Measurements from ENCODE around the gene CTU2.

Gene CTU2

DNA sequence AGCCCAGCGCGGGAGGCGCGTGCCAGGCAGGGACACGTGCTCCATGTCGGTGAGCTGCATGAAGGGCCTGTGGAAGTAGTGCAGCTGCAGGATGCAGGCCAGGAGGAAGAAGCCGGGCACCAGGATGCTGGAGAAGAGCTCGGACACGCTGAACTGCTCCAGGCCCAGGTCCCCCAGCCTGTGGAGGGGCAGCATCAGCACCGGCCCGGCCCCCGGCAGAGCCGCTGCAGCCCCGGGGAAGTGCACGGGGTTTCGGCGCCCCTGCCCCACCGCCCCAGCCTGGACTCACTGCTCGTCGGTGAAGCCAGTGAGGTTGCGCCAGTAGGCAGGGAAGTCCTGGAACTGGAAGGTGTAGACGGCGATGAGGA is 28.0 kb downstream of the CTU2 start:
- TF ChIP-seq, protein P1, sequence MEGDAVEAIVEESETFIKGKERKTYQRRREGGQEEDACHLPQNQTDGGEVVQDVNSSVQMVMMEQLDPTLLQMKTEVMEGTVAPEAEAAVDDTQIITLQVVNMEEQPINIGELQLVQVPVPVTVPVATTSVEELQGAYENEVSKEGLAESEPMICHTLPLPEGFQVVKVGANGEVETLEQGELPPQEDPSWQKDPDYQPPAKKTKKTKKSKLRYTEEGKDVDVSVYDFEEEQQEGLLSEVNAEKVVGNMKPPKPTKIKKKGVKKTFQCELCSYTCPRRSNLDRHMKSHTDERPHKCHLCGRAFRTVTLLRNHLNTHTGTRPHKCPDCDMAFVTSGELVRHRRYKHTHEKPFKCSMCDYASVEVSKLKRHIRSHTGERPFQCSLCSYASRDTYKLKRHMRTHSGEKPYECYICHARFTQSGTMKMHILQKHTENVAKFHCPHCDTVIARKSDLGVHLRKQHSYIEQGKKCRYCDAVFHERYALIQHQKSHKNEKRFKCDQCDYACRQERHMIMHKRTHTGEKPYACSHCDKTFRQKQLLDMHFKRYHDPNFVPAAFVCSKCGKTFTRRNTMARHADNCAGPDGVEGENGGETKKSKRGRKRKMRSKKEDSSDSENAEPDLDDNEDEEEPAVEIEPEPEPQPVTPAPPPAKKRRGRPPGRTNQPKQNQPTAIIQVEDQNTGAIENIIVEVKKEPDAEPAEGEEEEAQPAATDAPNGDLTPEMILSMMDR (IDR thresholded peaks at IDR 0.05; ENCODE audit: extremely low read depth, missing control alignments): no peak
- DNase-seq (ENCODE audit: low spot score): no peak

- no peak for DNase-seq (ENCODE audit: low spot score)
- TF ChIP-seq, protein P1 (IDR thresholded peaks at IDR 0.05; ENCODE audit: extremely low read depth, missing control alignments): no peak
Measured at GRCh38 chr16:88735121-88735520, 28.8 kb downstream of the CTU2 start.

GRCh38 chr16:88735616-88736015 is 29.3 kb downstream of the CTU2 start:
- TF ChIP-seq, protein P1 (IDR thresholded peaks at IDR 0.05; ENCODE audit: extremely low read depth, missing control alignments): no peak
- DNase-seq (ENCODE audit: low spot score): no peak

DNA sequence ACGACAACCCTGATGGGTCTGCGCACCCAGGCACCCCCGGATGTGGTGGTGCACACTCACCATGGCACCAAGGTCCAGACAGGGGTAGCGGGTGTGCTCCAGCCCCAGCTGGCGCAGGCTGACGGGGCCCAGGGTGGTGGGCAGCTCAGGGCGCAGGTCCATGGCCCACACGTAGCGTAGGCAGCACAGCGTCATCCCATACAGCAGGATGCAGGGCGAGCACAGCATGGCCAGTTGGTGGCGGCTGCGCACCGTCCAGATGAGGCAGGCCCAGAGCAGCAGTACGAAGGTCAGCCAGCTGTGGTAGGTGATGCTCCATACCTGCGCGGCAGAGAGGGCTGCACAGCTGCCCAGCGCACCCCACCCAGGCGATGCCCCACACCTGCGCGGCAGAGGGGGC is 29.8 kb downstream of the CTU2 start:
- DNase-seq (ENCODE audit: low spot score): no peak
- TF ChIP-seq, protein P1 (IDR thresholded peaks at IDR 0.05; ENCODE audit: extremely low read depth, missing control alignments): no peak

- DNase-seq (ENCODE audit: low spot score): no peak
- TF ChIP-seq, protein P1 (IDR thresholded peaks at IDR 0.05; ENCODE audit: extremely low read depth, missing control alignments): no peak
Measured at GRCh38 chr16:88736496-88736895, 30.2 kb downstream of the CTU2 start.

DNA sequence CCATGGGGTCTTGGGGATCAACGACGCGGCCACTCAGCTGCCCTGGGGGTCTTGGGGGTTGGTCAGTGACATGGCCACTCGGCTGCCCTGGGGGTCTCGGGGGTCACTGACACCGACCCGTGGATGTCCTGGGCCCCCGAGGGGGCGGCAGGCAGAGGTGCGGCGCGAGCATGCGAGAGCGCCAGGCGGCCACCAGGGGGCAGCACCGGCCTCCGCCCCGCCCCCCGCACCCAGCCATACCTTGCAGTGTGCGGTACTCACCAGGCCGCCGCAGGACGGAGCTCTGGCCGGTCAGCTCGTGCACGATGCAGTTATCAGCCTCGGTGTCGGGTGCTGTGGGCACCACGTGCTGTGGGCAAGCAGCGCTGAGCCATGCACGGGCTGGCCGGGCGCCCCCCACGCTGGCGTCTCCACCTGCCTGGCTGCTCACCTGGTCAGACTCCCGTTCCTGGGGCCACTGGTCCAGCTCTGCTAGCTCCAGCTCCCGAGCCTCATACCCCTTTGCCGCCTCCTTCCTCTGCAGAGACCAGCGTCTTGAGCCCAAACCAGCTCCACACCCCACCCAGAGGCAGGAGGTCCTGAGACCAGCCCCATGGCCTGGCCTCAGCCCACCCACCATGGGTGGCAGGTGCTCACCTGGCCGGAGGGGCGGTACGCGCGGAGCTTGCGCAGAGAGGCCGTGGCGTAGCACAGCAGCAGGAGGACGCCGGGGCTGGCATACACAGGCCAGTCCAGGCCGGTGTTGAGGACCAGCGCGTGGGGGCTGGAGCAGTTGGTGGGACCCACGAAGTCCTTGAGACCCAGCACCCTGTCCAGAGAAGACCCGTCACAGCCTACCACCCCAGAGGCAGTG is 31.2 kb downstream of the CTU2 start:
- TF ChIP-seq, protein P1 (IDR thresholded peaks at IDR 0.05; ENCODE audit: extremely low read depth, missing control alignments): peak; percentile 97
- DNase-seq (ENCODE audit: low spot score): peak; percentile 95

DNA sequence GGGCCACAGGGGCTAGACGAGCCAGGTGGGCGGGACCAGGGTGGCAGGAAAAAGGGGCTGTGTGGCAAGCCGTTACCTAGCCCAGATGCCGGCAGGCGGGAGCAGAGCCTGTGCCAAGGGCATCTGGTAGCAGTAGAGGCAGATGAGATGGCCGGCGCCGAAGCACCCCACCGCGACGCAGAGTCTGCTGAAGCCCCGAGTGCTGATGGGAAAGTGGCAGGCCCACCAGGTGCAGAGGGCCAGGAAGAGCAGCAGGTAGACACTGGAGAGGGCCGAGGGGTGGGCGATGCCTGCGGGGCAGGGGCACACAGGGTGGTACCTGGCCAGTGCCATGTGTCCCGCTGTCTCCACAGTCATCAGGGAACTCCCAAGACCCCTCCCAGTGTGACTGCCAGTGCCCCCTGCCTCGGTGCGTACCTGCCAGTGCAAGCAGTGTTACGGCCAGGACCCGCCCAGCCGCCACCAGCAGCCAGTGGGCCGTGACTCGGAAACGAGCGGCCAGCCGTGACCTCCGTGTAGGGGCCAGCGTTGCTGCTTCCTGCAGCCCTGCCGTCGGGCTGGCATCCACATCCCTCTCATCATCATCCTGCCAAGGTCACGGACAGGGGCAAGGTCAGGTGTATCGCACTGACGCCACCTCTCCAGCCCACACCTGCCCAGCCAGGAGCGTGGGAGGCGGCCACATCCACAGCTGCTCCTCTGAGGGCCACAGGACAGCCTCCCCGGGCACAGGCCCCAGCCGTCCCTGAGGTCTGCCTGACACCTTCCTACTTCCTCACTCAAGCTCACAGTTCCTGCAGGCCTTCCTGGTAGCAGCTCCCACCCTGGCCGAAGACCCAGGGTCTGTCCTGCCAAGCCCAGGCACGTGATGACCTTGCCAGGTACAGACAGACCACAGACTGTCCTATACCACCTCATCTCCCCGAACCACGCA is 32.1 kb downstream of the CTU2 start:
- TF ChIP-seq, protein P1 (IDR thresholded peaks at IDR 0.05; ENCODE audit: extremely low read depth, missing control alignments): no peak

More for the DNA sequence above, 32.1 kb downstream of the CTU2 start:
- no peak for DNase-seq (ENCODE audit: low spot score)

Data from GM20000 (cell line).